DND-41 (cell line): Measurements from ENCODE around the gene ZFAND6.

Experiments used
- EZH2 ChIP-seq: IDR thresholded peaks from 3 replicates; pipeline ENCODE4 v1.6.1; 2012; ENCODE audit warnings: borderline replicate concordance, low read depth, mild to moderate bottlenecking, moderate library complexity, low read length, inconsistent platforms; ENCODE audit not compliant: severe bottlenecking
- TF ChIP-seq, protein P1 (sequence below): IDR thresholded peaks from 2 replicates; pipeline ENCODE4 v1.5.1; 2012; ENCODE audit warnings: borderline replicate concordance, low read length, moderate library complexity, mild to moderate bottlenecking; ENCODE audit not compliant: poor library complexity, severe bottlenecking; ENCODE audit errors: extremely low read depth

DNA sequence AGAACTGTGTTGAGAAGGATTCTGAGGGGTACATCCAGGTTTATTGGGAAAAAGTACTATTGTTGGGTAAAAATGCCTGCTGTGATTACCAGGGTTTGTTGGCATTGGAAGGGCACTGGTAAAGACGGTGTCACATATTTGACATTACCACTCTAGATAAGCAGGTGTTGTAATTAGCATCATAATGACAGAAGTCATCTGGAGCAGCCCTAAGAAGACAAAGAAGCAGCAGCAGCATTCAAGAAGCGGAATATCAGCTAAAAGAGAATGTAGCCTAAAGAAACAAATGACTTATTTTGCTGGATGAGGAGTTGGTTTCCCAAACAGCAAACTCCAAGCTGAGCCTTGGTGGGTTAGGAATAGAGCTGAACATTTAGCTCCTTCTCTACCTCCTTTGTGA, 30.5 kb upstream of the ZFAND6 start:
- TF ChIP-seq, protein P1, sequence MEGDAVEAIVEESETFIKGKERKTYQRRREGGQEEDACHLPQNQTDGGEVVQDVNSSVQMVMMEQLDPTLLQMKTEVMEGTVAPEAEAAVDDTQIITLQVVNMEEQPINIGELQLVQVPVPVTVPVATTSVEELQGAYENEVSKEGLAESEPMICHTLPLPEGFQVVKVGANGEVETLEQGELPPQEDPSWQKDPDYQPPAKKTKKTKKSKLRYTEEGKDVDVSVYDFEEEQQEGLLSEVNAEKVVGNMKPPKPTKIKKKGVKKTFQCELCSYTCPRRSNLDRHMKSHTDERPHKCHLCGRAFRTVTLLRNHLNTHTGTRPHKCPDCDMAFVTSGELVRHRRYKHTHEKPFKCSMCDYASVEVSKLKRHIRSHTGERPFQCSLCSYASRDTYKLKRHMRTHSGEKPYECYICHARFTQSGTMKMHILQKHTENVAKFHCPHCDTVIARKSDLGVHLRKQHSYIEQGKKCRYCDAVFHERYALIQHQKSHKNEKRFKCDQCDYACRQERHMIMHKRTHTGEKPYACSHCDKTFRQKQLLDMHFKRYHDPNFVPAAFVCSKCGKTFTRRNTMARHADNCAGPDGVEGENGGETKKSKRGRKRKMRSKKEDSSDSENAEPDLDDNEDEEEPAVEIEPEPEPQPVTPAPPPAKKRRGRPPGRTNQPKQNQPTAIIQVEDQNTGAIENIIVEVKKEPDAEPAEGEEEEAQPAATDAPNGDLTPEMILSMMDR: no peak
- no peak for TF ChIP-seq EZH2
